Medulla oblongata (tissue), 1 donor: ENCODE measurements around the gene HOXA6.

Experiments used
- DNase-seq: peaks from one replicate; pipeline ENCODE4 v3.0.0-alpha.2; 2015; ENCODE audit errors: extremely low spot score

Gene HOXA6

GRCh38 chr7:27184337-27185012, 36.9 kb upstream of the HOXA6 start:
- no peak for DNase-seq

GRCh38 chr7:27183682-27184336, 36.2 kb upstream of the HOXA6 start:
- no peak for DNase-seq

- DNase-seq: no peak
Observed at GRCh38 chr7:27182861-27183681, 35.5 kb upstream of the HOXA6 start.

GRCh38 chr7:27182285-27182841, 34.8 kb upstream of the HOXA6 start:
- no peak for DNase-seq

- no peak for DNase-seq
Observed at GRCh38 chr7:27181795-27182275, 34.3 kb upstream of the HOXA6 start.

GRCh38 chr7:27180431-27181420, 33.2 kb upstream of the HOXA6 start:
- DNase-seq: no peak

- peak; percentile 61 for DNase-seq
Observed at GRCh38 chr7:27179503-27180430, 32.2 kb upstream of the HOXA6 start.

GRCh38 chr7:27179030-27179429, 31.5 kb upstream of the HOXA6 start:
- DNase-seq: no peak

GRCh38 chr7:27178366-27178765, 30.8 kb upstream of the HOXA6 start:
- no peak for DNase-seq

- DNase-seq: no peak
Observed at GRCh38 chr7:27177795-27178320, 30.3 kb upstream of the HOXA6 start.

- DNase-seq: no peak
Observed at GRCh38 chr7:27176962-27177794, 29.6 kb upstream of the HOXA6 start.

- no peak for DNase-seq
Observed at GRCh38 chr7:27176524-27176845, 28.9 kb upstream of the HOXA6 start.

- no peak for DNase-seq
Observed at GRCh38 chr7:27175626-27176523, 28.3 kb upstream of the HOXA6 start.

GRCh38 chr7:27174874-27175625, 27.5 kb upstream of the HOXA6 start:
- DNase-seq: no peak

GRCh38 chr7:27173956-27174873, 26.6 kb upstream of the HOXA6 start, which contains the start of gene HOXA10:
Gene HOXA10, minus strand, starts transcription at chr7:27174320. Its CDS starts 14 bp downstream, at chr7:27174306.
- no peak for DNase-seq

GRCh38 chr7:27173511-27173955, 26.0 kb upstream of the HOXA6 start:
- no peak for DNase-seq
